Measurements from ENCODE around the gene CCDC54. TPM values are rescaled to one million over a fixed set of nuclear protein-coding genes. Genes with fewer than 3 reads are reported as not detected.

The CCDC54 gene
- total RNA-seq, 2 donors from 2014 or later: not detected

GRCh38 chr3:107395066-107395465, 17.8 kb downstream of the CCDC54 start:
- Histone ChIP-seq H3K27me3 (no peaks in the 10 kb centered on the region), H3K4me3 (no peak overlapping the region), H3K9me3 (no peaks in the 10 kb centered on the region), H3K36me3 (replicated peaks in 1 of 2; ENCODE audit: insufficient read depth in 1 of 2, low read depth in 2 of 2) (no peaks in the 10 kb centered on the region), H3K4me1 (no peaks in the 10 kb centered on the region), H3K27ac (no peak overlapping the region)
- TF ChIP-seq POLR2A (IDR thresholded peaks at IDR 0.05) (no peak), CTCF (IDR thresholded peaks at IDR 0.05) (no peak)
- DNase-seq (no peak), ATAC-seq (no peak)
- intact Hi-C loops (cut with DNase I): no loop called here
- WGBS, 2 donors: 73 to 91% methylated on average over 2 of the region's 2 CpGs

- Histone ChIP-seq H3K4me1 (no peaks in the 10 kb centered on the region), H3K4me3 (no peak overlapping the region), H3K36me3 (replicated peaks in 1 of 2; ENCODE audit: insufficient read depth in 1 of 2, low read depth in 2 of 2) (no peaks in the 10 kb centered on the region), H3K27me3 (no peaks in the 10 kb centered on the region), H3K9me3 (no peaks in the 10 kb centered on the region), H3K27ac (no peak overlapping the region)
- TF ChIP-seq POLR2A (IDR thresholded peaks at IDR 0.05) (no peak), CTCF (IDR thresholded peaks at IDR 0.05) (no peak)
- ATAC-seq: no peak
- intact Hi-C loops (cut with DNase I): no loop called here
- DNase-seq: no peak
- WGBS, 2 donors: 35 to 63% methylated on average over 1 of the region's 1 CpG
Measured at GRCh38 chr3:107401301-107401700, 24.1 kb downstream of the CCDC54 start.

GRCh38 chr3:107402214-107402613, 25.0 kb downstream of the CCDC54 start:
- Histone ChIP-seq H3K4me3 (no peak overlapping the region), H3K36me3 (replicated peaks in 1 of 2; ENCODE audit: insufficient read depth in 1 of 2, low read depth in 2 of 2) (no peaks in the 10 kb centered on the region), H3K9me3 (no peaks in the 10 kb centered on the region), H3K27ac (no peak overlapping the region), H3K27me3 (no peaks in the 10 kb centered on the region), H3K4me1 (no peaks in the 10 kb centered on the region)
- DNase-seq (no peak), ATAC-seq (no peak)
- 82 to 87% methylated on average over 3 of the region's 3 CpGs for WGBS, 2 donors
- TF ChIP-seq CTCF (IDR thresholded peaks at IDR 0.05) (no peak), POLR2A (IDR thresholded peaks at IDR 0.05) (no peak)
- intact Hi-C loops (cut with DNase I): no loop called here

- no peaks in the 10 kb centered on the region for H3K36me3 ChIP-seq (replicated peaks in 1 of 2; ENCODE audit: insufficient read depth in 1 of 2, low read depth in 2 of 2)
- no peaks in the 10 kb centered on the region for H3K27me3 ChIP-seq
- H3K27ac ChIP-seq: no peak overlapping the region
- ATAC-seq (no peak), DNase-seq (no peak)
- no peak overlapping the region for H3K4me3 ChIP-seq
- WGBS, 2 donors: 74 to 81% methylated on average over 3 of the region's 3 CpGs
- intact Hi-C loops (cut with DNase I): no loop called here
- TF ChIP-seq CTCF (IDR thresholded peaks at IDR 0.05): no peak
- TF ChIP-seq POLR2A (IDR thresholded peaks at IDR 0.05): no peak
- no peaks in the 10 kb centered on the region for H3K9me3 ChIP-seq
- H3K4me1 ChIP-seq: no peaks in the 10 kb centered on the region
Measured at GRCh38 chr3:107404727-107405469, 27.7 kb downstream of the CCDC54 start.

GRCh38 chr3:107407355-107407754, 30.1 kb downstream of the CCDC54 start:
- Histone ChIP-seq H3K9me3 (no peaks in the 10 kb centered on the region), H3K27me3 (no peaks in the 10 kb centered on the region), H3K4me3 (no peak overlapping the region), H3K27ac (no peak overlapping the region), H3K4me1 (no peaks in the 10 kb centered on the region), H3K36me3 (replicated peaks in 1 of 2; ENCODE audit: insufficient read depth in 1 of 2, low read depth in 2 of 2) (no peaks in the 10 kb centered on the region)
- DNase-seq: no peak
- WGBS, 2 donors: 36% methylated on average over 2 of the region's 2 CpGs
- intact Hi-C loops (cut with DNase I): no loop called here
- no peak for TF ChIP-seq CTCF (IDR thresholded peaks at IDR 0.05)
- no peak for TF ChIP-seq POLR2A (IDR thresholded peaks at IDR 0.05)
- ATAC-seq: no peak

Data from body of pancreas (tissue), 4 donors.